HG03095 (cell line): ENCODE measurements around the gene TRIM34.
A peak's percentile ranks its signal among the peaks of the same experiment; 100 is the strongest.
"Not testable (repeated sequence)": the region's sequence is repeated elsewhere in the genome, so short reads cannot be mapped to it uniquely, and the experiment has no call there.

Experiments used
- ATAC-seq: cut with Tn5 transposase; IDR thresholded peaks from one replicate; pipeline ENCODE4 v1.9.1; 2021; ENCODE audit warnings: moderate library complexity; ENCODE audit not compliant: unreplicated experiment

Gene TRIM34

DNA sequence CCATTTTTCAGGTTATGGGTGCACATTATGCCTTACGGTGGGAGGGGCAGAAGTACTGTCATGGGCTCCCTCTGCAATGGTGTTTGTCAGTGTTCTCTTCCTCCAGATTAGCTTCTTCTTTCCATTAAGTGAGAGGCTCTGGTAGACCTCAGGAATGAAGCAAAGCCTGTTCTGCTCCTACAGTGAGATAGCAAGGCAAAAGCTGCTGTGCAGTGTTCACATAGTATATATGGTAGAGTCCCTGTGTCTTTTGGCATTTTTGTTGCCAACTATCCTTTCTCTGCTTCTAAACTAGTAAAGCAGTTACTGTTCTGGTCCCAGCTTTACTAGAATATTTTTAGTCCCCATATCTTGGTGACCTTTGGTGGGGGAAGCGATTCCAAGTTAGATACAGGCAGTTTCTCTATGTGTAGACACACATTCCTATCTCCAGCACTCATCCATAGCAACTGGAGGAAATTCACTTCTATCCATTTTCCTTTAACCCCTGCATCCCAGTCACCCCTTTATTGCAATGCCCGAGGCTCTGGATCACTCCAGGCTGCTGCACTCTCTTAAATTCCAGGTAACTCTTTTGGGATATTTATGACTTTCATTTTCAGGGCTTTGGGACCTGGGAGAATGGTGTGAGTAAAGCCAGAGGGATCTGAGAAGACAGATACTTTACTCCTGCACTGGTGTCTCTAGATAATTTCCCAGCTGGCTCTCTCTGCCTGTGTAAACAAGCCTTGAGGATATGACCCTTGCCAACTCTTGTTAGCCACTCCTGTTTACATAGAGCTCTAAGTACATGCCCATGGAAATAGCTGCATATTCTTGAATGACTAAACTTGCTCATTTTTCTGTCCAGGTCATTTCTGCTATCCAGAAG is 3.9 kb upstream of the TRIM34 start:
- no peak for ATAC-seq

DNA sequence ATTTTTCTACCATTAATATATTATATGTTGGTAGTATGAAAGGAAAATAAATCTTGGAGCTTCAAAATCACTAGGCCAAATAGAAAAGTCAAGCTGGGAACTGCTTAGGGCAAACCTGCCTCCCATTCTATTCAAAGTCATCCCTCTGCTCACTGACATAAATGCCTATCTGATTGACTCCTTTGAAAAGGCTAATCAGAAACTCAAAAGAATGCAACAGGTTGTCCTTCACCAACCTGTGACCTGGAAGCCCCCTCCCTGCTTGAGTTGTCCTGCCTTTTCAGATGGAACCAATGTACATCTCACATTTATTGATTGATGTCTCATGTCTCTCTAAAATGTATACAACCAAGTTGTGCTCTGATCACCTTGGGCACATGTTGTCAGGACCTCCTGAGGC is 3.2 kb upstream of the TRIM34 start:
- no peak for ATAC-seq

DNA sequence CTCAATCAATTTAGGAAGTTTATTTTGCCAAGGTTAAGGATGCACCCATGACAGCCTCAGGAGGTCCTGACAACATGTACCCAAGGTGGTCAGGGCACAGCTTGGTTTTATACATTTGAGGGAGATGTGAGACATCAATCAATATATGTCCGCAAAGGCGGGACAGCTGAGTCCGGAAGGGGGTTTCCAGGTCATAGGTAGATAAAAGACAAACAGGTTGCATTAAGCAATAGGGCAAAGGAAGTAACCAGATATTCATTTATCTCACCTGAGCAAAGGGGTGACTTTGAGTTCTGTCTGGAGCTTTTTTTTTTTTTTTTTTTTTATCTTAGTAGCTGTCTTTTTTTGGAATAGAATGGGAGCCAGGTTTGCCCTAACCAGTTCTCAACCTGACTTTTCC is 2.0 kb upstream of the TRIM34 start:
- no peak for ATAC-seq

DNA sequence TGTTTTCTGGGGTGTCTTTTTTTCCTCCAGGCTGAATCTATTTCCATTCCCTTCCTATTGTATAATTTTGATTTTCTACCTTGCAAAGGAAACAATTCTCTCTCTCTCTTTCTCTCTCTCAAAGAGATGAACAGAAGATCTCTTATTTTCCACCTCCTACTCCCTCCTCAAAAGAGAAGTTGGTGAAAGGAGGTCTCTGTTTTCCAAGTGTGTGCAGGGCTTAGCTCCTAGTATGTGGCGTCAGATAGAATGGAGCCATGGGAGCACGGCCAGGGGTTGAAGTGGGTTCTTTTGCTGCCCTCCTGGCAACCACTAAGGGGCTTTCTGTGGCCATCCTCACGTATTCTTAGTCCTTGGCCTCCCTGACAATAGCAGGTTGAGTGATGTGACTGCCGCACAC is 480 bp downstream of the TRIM34 start:
- ATAC-seq: no peak

DNA sequence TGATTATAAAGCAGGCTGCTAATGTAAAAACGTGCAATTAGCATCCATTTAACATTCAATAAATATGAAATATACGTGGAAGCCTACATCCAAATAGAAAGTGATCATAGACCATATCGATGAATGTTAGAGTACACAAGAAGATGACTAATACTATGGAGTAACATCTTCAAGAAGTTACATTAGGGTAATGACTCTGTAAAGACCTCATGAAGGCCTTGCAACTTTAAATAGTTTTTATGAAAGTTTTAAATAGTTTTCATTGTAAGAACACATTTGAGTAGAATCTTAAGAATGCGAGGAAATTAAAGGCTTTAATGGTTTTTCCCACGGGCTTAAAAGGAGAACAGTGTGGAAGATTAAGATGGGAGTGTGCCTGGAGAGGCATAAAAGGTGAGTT is 1.4 kb downstream of the TRIM34 start:
- no peak for ATAC-seq

DNA sequence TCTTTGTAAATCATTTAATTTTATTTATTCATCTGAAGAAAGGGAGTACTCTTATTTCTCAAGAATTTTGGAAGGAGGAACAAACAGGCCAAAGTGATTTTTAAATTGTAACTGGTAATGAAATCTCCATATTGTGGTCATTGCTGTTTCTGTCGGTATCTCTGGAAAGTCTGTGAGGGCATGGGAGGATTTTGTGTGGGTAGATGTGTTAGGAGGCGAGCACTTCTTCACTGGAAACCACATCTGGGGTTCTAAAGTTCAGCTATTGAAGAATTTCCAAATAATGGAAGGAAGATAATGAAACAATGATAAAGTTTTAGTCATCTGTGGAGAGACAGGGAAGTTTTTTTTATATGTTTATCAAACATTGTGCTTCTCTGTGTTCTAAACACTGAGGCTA is 6.6 kb downstream of the TRIM34 start:
- no peak for ATAC-seq

DNA sequence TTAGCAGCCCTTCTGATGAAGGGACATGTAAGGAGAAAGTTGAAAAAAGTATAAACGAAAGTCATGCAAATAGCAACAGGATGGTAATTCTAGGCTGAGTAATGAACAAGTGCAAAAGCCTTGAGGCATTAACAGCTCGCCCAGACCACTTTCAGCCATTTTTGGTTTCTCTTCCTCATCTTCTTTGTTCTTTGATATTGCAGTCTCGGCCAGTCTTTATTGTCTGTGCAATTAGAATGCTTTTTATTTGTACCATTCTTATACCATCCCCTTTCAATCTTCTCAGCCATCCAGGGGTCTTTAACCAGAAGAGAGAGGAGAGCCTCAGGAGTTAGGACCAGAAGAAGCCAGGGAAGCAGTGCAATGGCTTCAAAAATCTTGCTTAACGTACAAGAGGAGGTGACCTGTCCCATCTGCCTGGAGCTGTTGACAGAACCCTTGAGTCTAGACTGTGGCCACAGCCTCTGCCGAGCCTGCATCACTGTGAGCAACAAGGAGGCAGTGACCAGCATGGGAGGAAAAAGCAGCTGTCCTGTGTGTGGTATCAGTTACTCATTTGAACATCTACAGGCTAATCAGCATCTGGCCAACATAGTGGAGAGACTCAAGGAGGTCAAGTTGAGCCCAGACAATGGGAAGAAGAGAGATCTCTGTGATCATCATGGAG is 7.3 kb downstream of the TRIM34 start:
- ATAC-seq: peak; percentile 95

DNA sequence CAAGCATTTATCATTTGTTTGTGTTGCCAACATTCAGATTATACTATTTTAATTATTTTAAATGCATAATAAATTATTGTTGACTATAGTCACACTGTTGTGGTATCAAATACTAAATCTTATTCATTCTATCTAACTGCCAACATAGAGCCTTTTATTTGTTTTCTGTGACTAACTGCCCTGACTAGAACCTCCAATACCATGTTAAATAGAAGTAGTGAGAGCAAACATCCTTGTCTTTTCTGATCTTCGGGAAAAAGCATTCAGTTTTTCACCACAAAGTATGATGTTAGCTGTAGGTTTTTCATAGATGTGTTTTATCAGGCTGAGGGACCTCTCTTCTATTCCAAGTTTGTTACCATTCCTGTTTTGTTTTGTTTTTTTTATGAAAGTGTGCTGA is 15.2 kb downstream of the TRIM34 start:
- ATAC-seq: no peak

DNA sequence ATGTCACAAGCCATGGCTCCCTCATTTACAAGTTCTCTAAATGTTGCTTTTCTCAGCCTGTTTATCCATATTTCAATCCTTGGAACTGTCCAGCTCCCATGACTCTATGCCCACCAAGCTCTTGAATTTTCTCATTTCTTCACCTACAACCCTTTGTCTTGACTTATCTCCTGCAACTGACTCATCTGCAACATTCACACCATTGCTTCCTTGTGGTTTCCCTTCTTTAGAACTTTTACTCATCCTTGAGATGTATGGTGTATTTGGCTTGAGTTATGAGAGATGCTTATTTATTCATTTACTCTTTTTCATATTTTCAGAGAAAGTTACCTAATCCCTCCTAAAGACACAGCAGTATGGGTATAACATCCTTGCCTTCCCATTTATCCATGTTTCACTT is 18.8 kb downstream of the TRIM34 start:
- ATAC-seq: no peak

DNA sequence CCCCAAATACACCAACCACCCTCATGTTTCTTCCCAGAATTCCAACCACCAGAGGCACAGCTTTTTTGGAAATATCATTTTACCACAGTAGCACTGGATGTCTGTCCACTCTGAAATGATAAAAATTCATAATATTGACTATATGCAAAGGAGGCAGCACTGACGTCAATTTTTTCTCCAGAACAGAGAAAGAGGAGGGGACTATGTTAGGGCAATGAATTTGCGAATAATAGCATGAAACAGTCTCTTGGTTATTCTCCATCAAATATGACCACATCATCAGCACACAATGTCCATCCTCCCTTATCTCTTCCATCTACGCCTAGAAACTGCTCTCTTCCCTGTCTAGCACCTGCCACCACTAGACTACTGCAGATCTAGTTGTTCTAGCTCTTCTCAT is 21.3 kb downstream of the TRIM34 start:
- no peak for ATAC-seq

DNA sequence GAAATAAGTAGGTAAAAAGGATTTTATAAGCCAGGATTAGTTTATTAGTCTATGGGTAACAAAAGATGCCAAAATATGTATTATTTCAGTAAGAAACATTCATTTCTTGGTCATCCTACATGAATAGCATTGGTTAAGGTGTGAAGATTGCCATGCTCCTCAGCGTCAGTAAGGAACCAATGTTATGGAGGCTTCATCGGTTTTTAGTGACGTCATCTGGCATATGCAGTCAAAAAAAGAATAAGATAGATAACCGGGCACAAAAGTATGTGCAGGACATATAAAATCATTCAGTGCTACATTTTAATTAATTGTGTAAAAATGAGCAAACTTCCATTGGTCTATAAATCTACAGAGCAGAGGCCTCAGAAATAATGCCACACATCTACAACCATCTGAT is 30.7 kb downstream of the TRIM34 start:
- no peak for ATAC-seq

DNA sequence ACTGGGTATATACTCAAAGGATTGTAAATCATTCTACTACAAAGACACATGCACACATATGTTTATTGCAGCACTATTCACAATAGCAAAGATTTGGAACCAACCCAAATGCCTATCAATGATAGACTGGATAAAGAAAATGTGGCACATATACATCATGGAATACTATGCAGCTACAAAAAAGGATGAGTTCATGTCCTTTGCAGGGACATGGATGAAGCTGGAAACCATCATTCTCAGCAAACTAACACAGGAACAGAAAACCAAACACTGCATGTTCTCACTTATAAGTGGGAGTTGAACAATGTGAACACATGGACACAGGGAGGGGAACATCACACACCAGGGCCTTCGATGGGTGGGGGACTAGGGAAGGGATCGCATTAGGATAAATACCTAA is 32.2 kb downstream of the TRIM34 start:
- not testable (repeated sequence) for ATAC-seq

DNA sequence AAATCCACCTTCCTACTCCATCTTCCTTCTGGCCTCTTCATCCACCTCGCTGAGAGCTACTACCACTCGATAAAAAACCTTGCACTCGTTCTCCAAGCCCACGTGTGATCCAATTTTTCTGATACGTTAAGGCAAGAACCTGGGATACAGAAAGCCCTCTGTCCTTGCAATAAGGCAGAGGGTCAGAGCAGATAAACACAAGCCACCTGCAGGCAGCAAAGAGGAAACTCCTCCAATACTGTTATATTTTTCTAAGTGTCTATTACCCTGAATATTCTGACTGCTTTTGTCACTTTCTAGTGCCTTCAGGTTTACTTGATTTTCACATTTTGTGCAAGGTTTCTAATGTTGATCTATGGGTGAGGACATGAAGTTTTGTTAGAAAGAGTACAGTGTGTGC is 33.5 kb downstream of the TRIM34 start:
- no peak for ATAC-seq

DNA sequence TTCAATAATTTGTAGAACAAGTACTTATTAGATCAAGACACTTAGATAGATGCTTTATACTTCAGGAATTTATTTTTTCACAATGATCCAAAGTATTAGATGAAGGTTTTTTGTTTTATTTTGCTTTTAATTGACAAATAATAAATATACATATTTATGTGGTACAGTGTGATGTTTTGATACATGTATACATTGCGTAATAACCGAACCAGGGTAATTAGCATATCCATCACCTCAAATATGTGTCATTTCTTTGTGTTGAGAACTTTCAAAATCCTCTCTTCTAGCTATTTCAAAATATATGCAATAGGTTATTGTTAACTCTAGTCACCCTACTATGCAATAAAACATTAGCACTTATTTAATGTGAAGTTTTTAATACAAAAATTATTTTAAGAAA is 38.7 kb downstream of the TRIM34 start:
- ATAC-seq: no peak

DNA sequence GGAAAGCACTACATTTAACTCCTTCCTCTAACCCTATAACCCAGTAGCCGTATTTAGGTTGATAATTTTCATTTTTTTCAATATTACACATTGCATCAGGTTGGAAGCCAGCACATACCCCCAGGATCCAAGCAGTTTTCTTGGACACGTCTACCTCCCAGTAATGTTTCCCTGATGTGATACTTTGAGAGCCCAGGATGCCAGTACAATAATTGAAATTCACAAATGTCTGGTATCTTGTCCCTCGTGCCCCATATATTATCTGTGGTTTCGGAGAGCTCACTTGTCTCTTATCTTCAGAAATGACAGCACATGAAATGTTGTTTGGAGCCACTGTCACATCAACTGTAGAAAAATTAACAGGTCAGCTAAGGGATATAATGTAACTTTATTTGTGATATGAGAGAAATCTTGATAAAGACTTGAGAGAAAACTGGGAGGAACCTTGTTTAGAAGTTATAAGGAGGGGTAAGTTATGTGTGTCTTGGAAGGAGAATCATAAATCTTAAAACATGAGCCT is 40.3 kb downstream of the TRIM34 start:
- no peak for ATAC-seq

DNA sequence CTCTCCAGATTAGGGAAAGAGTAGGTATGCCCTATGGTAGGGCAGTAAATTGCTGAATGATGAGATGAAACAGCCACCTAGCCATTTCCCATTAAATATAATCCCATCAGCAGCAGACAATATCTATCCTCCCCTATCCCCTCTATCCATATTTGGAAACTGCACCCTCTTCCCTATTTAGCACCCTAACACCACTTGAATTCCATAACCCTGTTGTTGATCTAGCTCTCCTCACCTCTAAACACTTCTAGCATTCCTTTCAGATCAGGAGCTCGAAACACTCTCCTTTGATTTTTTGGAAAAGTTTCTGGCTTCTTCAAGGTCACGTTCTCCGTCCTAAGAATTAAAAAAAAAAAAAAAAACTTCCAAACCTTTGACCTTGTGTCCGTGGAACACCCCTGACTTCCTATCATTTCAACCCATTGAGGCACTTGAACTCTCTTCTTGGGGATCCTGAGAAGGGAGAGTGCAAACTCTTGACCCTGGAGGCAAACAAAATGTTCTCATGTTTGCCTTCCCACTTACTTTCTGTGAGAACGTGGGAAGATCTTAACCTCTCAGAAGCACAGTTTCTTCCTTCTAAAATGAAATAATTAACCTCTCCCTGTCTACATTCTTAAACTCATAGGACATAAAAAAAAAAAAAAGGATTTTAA is 41.1 kb downstream of the TRIM34 start:
- no peak for ATAC-seq

DNA sequence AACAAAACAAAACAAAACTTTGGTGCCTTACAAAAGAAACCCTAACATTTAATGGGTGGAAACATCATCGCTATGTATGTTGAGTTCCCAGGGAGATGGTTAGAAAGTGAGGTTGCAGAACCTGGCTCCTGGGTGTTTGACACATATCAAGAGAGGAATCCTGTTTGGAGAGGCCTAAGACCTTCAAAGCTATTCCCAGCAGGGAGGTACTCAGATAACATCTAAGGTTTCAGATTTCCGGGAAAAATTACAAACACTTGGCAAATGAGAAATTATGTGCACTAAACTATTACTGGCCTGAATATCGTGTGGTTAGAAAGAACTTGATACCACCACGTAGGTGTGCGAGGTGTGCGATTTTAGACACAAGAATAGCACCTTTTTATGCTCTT is 41.6 kb downstream of the TRIM34 start:
- no peak for ATAC-seq

DNA sequence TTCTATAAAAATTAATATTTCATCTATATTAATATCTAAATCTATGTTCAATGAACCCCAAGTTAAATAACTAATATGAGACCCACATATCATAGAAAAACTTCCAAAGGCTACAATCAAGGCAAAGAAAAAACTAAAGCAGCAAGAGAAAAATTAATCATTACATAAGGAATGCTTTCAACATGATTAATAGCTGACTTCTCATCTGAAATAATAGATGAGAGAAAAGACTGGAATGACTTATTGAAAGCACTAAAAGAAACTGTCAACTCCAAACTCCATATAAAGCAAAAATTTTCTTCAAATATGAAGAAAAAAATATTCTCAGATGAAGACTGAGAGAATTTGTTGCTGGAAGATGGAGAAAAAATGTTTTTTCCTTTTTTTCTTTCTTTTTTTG is 47.0 kb downstream of the TRIM34 start:
- ATAC-seq: no peak

DNA sequence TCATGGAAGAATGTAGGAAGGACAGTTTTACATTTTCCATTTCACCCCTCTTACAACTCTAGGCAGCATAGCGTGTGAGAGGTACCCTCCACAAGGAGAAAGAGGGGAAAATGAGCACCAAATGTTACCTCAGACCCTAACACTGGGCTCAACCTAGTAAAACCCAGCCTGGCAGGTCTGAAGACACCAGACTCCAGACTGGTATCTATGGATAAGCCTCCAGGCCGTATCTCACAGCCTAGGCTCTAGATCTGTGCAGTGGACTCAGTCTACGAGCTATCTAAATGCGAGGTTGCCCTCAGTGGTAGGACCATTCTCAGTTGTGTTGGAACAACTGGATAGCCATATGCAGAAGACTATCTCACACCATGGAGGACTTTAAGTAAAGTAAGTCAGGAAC is 49.6 kb downstream of the TRIM34 start:
- no peak for ATAC-seq

DNA sequence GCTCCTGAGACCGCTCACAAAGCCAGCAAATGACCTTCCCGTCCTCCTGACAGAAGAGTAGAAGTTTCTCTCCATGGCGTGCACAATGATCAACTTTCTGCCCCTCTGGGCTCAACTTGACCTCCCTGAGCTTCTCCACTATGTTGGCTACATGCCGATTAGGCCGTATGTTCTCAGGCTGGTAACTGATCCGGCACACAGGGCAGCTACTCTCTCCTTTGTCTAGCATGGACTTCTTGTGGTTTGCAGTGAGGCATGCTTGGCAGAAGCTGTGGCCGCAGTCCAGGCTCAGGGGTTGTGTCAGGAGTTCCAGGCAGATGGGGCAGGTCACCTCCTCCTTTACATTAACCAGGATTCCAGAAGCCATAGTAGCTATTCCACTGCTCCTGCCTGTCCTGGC is 55.0 kb downstream of the TRIM34 start:
- ATAC-seq: no peak

DNA sequence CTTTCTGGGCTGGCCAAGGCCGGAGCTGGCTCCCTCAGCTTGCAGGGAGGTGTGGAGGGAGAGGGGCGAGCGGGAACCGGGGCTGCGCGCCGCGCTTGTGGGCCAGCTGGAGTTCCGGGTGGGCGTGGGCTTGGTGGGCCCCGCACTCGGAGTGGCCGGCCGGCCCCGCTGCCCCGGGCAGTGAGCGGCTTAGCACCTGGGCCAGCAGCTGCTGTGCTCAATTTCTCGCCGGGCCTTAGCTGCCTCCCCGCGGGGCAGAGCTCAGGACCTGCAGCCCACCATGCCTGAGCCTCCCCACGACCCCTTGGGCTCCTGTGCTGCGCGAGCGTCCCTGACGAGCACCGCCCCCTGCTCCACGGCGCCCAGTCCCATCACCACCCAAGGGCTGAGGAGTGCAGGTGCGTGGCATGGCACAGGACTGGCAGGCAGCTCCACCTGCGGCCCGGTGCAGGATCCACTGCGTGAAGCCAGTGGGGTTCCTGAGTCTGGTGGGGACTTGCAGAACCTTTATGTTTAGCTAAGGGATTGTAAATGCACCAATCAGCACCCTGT is 58.2 kb downstream of the TRIM34 start:
- ATAC-seq: not testable (repeated sequence)

DNA sequence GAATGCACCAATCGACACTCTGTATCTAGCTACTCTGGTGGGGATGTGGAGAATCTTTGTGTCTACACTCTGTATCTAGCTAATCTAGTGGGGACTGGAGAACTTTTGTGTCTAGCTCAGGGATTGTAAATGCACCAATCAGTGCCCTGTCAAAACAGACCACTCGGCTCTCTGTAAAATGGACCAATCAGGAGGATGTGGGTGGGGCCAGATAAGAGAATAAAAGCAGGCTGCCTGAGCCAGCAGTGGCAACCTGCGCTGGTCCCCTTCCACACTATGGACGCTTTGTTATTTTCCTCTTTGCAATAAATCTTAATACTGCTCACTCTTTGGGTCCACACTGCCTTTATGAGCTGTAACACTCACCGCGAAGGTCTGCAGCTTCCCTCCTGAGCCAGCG is 58.8 kb downstream of the TRIM34 start:
- not testable (repeated sequence) for ATAC-seq
